MM.1S (cell line): ENCODE measurements around the gene NHSL2.

ENCODE experiments used
- CTCF ChIP-seq: fragments of 300-600 bp; sonication (generic); IDR thresholded peaks from 2 replicates; pipeline ENCODE4 v1.5.1; 2016; ENCODE audit warnings: antibody characterized with exemption, low read length, mixed read lengths
- EZH2phosphoT487 ChIP-seq: fragments of 300-600 bp; sonication (generic); IDR thresholded peaks from 2 replicates; pipeline ENCODE4 v1.6.1; 2018; ENCODE audit warnings: antibody characterized with exemption, low read length

- TF ChIP-seq CTCF (no peak), EZH2phosphoT487 (no peak)
These were observed 67.5 kb downstream of the NHSL2 start for GRCh38 chrX:71978164-71978563.
